ENCODE data around the gene MARF1. TPM values are rescaled to one million over a fixed set of nuclear protein-coding genes. Genes with fewer than 3 reads are reported as not detected.

The MARF1 gene
- total RNA-seq, 2 experiments from 2014 or later, result 156 to 157 TPM

Other genes with a start within 250 kb of the MARF1 start
- not detected for gene MPV17L, start 247.4 kb downstream of the MARF1 start, total RNA-seq
- gene BMERB1, start 208.6 kb downstream of the MARF1 start, total RNA-seq, result under 1 TPM; 0.85 to 0.98 TPM
- 100 to 1,000 TPM in 1 of 2 experiments, 10 to 100 TPM in 1; 96.6 to 106 TPM for gene NDE1, start 7.1 kb upstream of the MARF1 start, total RNA-seq
- gene MYH11, start 213.9 kb upstream of the MARF1 start, total RNA-seq, result not detected
- gene CEP20, start 245.4 kb upstream of the MARF1 start, total RNA-seq, result 10 to 100 TPM; 14.4 to 15.5 TPM